ENCODE data around the gene ADAMTS17.

The ADAMTS17 gene

DNA sequence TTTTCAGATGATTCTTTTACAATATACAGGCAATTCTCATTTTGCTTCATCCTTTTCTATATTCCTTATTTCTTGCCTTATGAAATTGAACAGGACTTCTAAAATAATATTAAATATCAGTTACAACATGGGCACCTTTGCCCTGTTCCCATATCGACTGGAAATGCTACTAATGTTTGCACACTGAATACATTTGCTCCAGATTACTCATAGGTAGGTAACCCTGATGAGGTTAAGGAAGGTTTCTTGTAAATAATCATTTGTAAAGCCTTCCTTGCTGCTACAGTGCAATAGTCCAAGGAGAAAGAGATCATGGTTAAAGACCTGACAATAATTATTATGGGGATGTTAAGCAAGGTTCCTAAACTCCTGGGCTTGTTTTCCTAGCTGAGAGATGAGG lies 175.5 kb downstream of the ADAMTS17 start:
- TF ChIP-seq Cebpa-rat (IDR thresholded peaks at IDR 0.05) = no peak
- no peak overlapping the region for H3K4me3 ChIP-seq
- no peaks in the 10 kb centered on the region for H3K36me3 ChIP-seq
- H3K27ac ChIP-seq = no peak overlapping the region
- H4K20me1 ChIP-seq = no peaks in the 10 kb centered on the region
- H3K4me1 ChIP-seq = peaks cover 19% of the 10 kb centered on the region
- no peaks in the 10 kb centered on the region for H3K27me3 ChIP-seq
- peaks cover 7% of the 10 kb centered on the region for H3K9me3 ChIP-seq
- no peak overlapping the region for H3K9ac ChIP-seq
- no peak overlapping the region for H3K4me2 ChIP-seq

DNA sequence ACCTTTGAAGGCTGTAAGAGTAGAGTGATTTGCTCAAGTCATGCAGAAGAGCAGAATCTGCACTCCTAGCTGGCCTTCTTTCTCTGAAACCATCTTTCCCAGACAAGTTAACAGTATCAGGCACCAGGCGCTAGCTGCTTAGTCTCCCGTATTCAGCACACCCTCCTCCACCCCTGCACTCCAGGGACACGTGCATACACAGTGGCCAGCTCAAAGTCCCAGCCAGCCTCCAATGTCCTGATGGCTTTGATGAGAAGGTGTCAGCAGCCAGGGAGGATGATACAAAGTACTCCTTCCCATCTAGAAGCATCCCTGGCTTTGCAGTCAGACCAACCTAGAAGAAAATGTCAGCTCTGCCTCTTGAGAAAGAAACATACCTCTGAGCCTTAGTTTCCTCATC lies 177.8 kb downstream of the ADAMTS17 start:
- no peaks in the 10 kb centered on the region for H3K27me3 ChIP-seq
- no peak overlapping the region for H3K4me2 ChIP-seq
- H3K4me3 ChIP-seq = no peak overlapping the region
- H3K36me3 ChIP-seq = no peaks in the 10 kb centered on the region
- peaks cover 18% of the 10 kb centered on the region for H3K4me1 ChIP-seq
- no peak overlapping the region for H3K27ac ChIP-seq
- H4K20me1 ChIP-seq = no peaks in the 10 kb centered on the region
- H3K9me3 ChIP-seq = no peaks in the 10 kb centered on the region
- no peak for TF ChIP-seq Cebpa-rat (IDR thresholded peaks at IDR 0.05)
- H3K9ac ChIP-seq = no peak overlapping the region

DNA sequence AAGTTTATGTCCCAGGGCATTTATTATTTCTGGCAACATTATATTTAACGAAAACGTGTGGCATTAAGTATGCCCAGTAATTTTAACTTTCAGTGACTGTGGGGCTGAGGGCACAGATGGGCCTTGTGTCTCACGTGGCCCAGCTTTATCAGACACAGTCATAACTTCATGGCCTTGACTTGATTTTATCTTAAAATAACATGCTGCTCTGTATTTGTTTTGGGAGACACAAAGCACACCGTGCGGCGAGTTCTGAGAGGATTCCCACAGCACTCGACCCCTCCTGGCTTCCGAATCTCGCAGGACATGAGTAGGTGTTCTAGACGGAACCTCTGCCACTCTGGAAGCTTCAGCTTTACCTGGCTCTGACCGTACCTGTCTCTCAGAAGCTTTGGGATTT lies 180.8 kb downstream of the ADAMTS17 start:
- Histone ChIP-seq H3K36me3 (no peaks in the 10 kb centered on the region), H4K20me1 (no peaks in the 10 kb centered on the region), H3K27ac (no peak overlapping the region), H3K4me1 (no peaks in the 10 kb centered on the region), H3K4me3 (no peak overlapping the region), H3K9ac (no peak overlapping the region), H3K27me3 (no peaks in the 10 kb centered on the region), H3K4me2 (no peak overlapping the region), H3K9me3 (no peaks in the 10 kb centered on the region)
- TF ChIP-seq Cebpa-rat (IDR thresholded peaks at IDR 0.05) = no peak

DNA sequence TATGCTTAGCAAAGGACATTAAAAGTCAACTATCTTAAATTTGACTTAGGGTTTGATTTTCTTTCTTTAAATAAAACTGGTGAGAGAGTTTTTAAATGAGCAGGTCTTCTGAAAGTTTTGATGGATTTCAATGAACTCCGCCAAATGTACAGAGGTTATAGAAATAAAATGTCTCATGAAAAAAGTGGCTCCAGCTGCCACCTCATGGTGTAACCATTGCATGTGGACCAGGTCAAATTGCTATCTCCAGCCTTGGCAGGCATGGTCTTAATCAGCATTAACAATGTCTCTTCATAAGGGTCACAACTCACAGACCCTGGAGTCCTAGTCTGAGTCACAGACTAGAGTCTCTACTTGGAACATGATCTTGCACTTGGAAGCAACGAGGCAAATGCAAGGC lies 182.3 kb downstream of the ADAMTS17 start:
- H3K36me3 ChIP-seq = no peaks in the 10 kb centered on the region

DNA sequence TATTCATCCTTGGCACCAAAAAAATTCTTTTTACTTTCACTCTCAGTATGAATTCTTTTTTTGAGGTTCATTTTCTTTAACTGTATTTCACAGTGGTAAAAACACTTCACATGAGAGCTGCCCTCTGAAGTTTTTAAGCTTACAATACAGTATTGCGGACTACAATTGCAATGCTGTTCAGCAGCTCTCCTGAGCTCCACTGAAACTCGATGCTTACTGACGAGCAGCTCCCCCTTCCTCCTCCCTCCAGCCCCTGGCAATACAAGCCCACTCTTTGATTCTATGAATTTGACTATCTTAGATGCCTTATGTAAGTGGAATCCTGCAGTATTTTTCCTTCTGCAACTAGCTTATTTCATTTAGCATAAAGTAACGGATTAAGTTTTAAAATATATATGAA lies 183.4 kb downstream of the ADAMTS17 start:
- no peaks in the 10 kb centered on the region for H3K36me3 ChIP-seq
- H3K4me2 ChIP-seq = no peak overlapping the region
- H3K4me1 ChIP-seq = no peaks in the 10 kb centered on the region
- H3K9me3 ChIP-seq = no peaks in the 10 kb centered on the region
- H3K27me3 ChIP-seq = no peaks in the 10 kb centered on the region
- H4K20me1 ChIP-seq = no peaks in the 10 kb centered on the region
- no peak overlapping the region for H3K4me3 ChIP-seq
- H3K27ac ChIP-seq = no peak overlapping the region
- H3K9ac ChIP-seq = no peak overlapping the region
- TF ChIP-seq Cebpa-rat (IDR thresholded peaks at IDR 0.05) = no peak

More for the DNA sequence above, 182.3 kb downstream of the ADAMTS17 start:
- H4K20me1 ChIP-seq = no peaks in the 10 kb centered on the region
- no peak overlapping the region for H3K9ac ChIP-seq
- no peaks in the 10 kb centered on the region for H3K27me3 ChIP-seq
- H3K27ac ChIP-seq = no peak overlapping the region
- H3K4me1 ChIP-seq = no peaks in the 10 kb centered on the region
- no peak overlapping the region for H3K4me3 ChIP-seq
- TF ChIP-seq Cebpa-rat (IDR thresholded peaks at IDR 0.05) = no peak
- H3K9me3 ChIP-seq = no peaks in the 10 kb centered on the region
- no peak overlapping the region for H3K4me2 ChIP-seq

DNA sequence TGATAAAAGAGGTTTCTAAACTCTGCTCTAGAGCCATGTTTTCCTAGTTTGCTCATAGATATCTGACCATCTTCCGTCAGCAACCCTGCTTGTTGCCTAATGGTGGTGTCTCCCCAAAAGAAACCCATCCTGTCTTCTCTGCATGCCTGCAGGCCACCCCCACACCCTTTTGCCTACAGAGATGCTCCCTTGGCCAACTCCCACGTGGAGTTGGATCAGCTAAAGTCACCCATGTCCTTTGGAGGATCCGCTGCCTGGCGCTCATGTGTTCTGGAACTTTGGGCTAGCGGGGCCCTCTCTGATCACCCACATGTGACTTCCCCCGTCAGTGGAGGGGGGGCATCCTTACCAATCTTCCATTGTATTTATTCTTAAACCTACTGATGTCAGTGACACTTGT lies 185.6 kb downstream of the ADAMTS17 start:
- Histone ChIP-seq H3K4me1 (peaks cover 4% of the 10 kb centered on the region), H4K20me1 (no peaks in the 10 kb centered on the region), H3K9ac (no peak overlapping the region), H3K36me3 (no peaks in the 10 kb centered on the region), H3K4me3 (no peak overlapping the region), H3K9me3 (no peaks in the 10 kb centered on the region), H3K27me3 (no peaks in the 10 kb centered on the region), H3K4me2 (no peak overlapping the region), H3K27ac (no peak overlapping the region)
- TF ChIP-seq Cebpa-rat (IDR thresholded peaks at IDR 0.05) = no peak

DNA sequence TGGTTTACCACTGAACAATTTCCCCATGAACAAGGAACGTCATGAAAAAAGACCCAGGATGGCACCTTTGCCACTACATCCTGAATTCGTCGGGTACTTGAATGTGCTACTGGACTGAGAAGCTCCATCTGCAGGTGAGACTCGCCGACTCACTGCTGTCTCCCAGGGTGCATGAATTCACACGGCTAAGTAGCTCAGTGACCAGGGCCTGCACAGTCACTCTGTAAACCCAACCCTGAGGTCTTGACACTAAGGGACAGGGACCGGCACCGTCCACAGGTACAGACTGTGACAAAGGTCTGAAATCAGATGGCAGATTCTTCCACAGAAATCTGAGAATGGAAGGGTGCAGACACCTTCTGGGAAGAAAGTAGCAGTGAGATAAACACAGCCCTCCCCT lies 187.4 kb downstream of the ADAMTS17 start:
- H3K27ac ChIP-seq = no peak overlapping the region
- H3K9me3 ChIP-seq = peaks cover 4% of the 10 kb centered on the region; the same call in 1 of the 2 replicates
- peaks cover 11% of the 10 kb centered on the region for H3K4me1 ChIP-seq
- H3K36me3 ChIP-seq = no peaks in the 10 kb centered on the region
- no peak overlapping the region for H3K9ac ChIP-seq
- no peak overlapping the region for H3K4me3 ChIP-seq
- no peak overlapping the region for H3K4me2 ChIP-seq
- H3K27me3 ChIP-seq = no peaks in the 10 kb centered on the region
- H4K20me1 ChIP-seq = no peaks in the 10 kb centered on the region
- no peak for TF ChIP-seq Cebpa-rat (IDR thresholded peaks at IDR 0.05)

DNA sequence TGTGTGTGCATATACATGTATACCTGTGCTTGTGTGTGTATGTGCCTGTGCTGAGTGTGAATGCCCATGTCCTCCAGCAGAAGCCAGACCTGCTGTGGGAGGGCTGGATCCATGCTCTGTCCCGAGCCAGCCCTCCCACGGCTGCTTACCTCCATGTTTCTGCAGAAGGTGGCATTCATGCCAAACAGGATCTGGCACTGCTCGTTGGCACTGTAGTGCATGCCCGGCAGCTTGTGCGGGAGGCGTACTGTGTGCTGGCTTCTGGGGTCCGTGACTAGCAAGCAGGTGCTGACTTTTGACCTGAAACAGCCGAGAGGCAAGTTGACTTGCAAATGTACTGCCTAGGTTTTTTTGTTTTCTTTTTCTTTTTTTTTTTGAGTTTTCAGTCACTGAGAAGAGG lies 189.3 kb downstream of the ADAMTS17 start:
- Histone ChIP-seq H3K4me3 (no peak overlapping the region), H3K27me3 (no peaks in the 10 kb centered on the region), H3K4me1 (peaks cover 11% of the 10 kb centered on the region), H3K9ac (no peak overlapping the region), H3K9me3 (peaks cover 23% of the 10 kb centered on the region), H3K36me3 (no peaks in the 10 kb centered on the region), H3K27ac (no peak overlapping the region), H4K20me1 (no peaks in the 10 kb centered on the region), H3K4me2 (no peak overlapping the region)
- no peak for TF ChIP-seq Cebpa-rat (IDR thresholded peaks at IDR 0.05)

DNA sequence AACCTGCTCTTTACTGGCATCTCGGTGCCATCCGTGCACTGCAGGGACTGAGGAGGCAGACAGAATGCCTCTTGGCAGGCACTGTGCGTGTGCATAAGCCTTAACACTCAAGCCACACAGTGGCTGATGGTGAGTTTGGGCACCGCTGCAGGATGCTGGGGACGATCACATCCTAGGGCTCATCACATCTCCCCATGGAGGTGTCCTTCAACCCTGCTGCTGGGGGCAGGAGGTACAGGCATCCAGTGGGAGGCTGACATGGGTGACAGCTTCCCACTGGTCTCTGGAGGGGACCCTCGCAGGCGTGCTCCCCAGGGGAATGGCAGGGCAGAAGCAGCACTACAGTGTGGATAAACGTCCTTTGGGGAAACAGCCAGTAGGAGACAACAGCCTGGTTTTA lies 190.9 kb downstream of the ADAMTS17 start:
- Histone ChIP-seq H3K9ac (no peak overlapping the region), H3K9me3 (peaks cover 34% of the 10 kb centered on the region), H3K4me1 (peaks cover 11% of the 10 kb centered on the region), H3K27ac (no peak overlapping the region), H3K36me3 (no peaks in the 10 kb centered on the region), H4K20me1 (no peaks in the 10 kb centered on the region), H3K4me3 (no peak overlapping the region), H3K27me3 (no peaks in the 10 kb centered on the region), H3K4me2 (peak overlapping the region; percentile 29)
- TF ChIP-seq Cebpa-rat (IDR thresholded peaks at IDR 0.05) = no peak

DNA sequence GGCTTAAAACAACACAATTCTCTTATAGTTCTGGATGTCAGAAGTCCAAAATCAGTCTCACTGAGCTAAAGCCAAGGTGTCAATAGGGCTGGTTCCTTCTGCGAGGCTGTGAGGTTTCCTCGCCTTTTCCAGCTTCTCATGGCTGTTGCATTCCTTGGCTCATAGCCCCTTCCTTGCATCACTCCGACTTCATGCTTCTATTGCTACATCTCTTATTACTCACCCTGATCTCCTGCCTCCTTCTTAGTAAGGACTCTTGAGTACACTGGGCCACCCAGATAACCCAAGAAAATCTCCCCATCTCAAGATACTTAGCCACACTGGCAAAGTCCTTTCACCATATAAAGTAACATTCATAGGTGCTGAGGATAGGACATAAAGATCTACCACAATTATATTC lies 193.9 kb downstream of the ADAMTS17 start:
- Histone ChIP-seq H3K4me1 (peaks cover 11% of the 10 kb centered on the region), H3K9ac (no peak overlapping the region), H4K20me1 (no peaks in the 10 kb centered on the region), H3K4me3 (no peak overlapping the region), H3K4me2 (no peak overlapping the region), H3K27me3 (no peaks in the 10 kb centered on the region), H3K36me3 (no peaks in the 10 kb centered on the region), H3K27ac (no peak overlapping the region), H3K9me3 (peaks cover 34% of the 10 kb centered on the region)
- TF ChIP-seq Cebpa-rat (IDR thresholded peaks at IDR 0.05) = no peak

DNA sequence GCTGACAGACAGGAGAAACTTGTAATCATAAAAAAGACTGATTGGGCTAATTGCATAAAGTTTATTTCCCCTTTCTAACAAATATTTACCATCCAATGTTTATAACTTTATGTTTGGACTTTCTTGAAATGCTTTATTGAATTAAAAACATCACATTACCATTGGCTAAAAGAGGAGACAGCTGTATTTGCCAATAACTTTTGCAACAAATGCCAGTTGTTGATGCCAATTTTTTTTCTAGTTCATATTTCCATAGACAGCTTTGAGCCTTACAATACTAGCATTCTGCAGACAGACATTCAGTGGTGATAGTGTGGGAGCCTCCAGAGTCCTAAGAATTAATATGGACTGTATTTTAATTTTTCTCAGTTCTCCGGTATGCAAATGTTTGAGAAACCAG lies 198.4 kb downstream of the ADAMTS17 start:
- H3K9me3 ChIP-seq = peaks cover 20% of the 10 kb centered on the region
- no peak overlapping the region for H3K4me3 ChIP-seq
- H3K4me2 ChIP-seq = no peak overlapping the region
- peaks cover 20% of the 10 kb centered on the region for H3K4me1 ChIP-seq
- no peak overlapping the region for H3K27ac ChIP-seq
- no peak for TF ChIP-seq Cebpa-rat (IDR thresholded peaks at IDR 0.05)
- no peaks in the 10 kb centered on the region for H3K27me3 ChIP-seq
- no peaks in the 10 kb centered on the region for H3K36me3 ChIP-seq
- no peak overlapping the region for H3K9ac ChIP-seq
- no peaks in the 10 kb centered on the region for H4K20me1 ChIP-seq

Data from BLaER1 (cell line).